GM10847 (cell line): Measurements from ENCODE around the gene ZNF860.

Experiments
- POLR2A ChIP-seq: IDR thresholded peaks from 2 replicates; pipeline ENCODE4 v1.6.1; 2011; ENCODE audit not compliant: insufficient read length; ENCODE audit errors: extremely low read depth

ZNF860 gene

GRCh38 chr3:31955581-31955980 lies 26.0 kb upstream of the ZNF860 start:
- TF ChIP-seq POLR2A = no peak

- TF ChIP-seq POLR2A = no peak
Observed at GRCh38 chr3:31957106-31957505, 24.4 kb upstream of the ZNF860 start.

- no peak for TF ChIP-seq POLR2A
Observed at GRCh38 chr3:31958701-31959152, 22.8 kb upstream of the ZNF860 start.

- no peak for TF ChIP-seq POLR2A
Observed at GRCh38 chr3:31959251-31959650, 22.3 kb upstream of the ZNF860 start.

GRCh38 chr3:31959951-31960792 lies 21.4 kb upstream of the ZNF860 start:
- TF ChIP-seq POLR2A = no peak

GRCh38 chr3:31960793-31961431 lies 20.6 kb upstream of the ZNF860 start:
- no peak for TF ChIP-seq POLR2A

GRCh38 chr3:31962801-31963205 lies 18.7 kb upstream of the ZNF860 start:
- TF ChIP-seq POLR2A = no peak

- TF ChIP-seq POLR2A = no peak
Observed at GRCh38 chr3:31966978-31967591, 14.5 kb upstream of the ZNF860 start.

- no peak for TF ChIP-seq POLR2A
Observed at GRCh38 chr3:31967592-31967991, 14.0 kb upstream of the ZNF860 start.

GRCh38 chr3:31968369-31968926 lies 13.1 kb upstream of the ZNF860 start:
- TF ChIP-seq POLR2A = no peak

- no peak for TF ChIP-seq POLR2A
Observed at GRCh38 chr3:31968927-31969418, 12.6 kb upstream of the ZNF860 start.

GRCh38 chr3:31971607-31972006 lies 9.9 kb upstream of the ZNF860 start:
- no peak for TF ChIP-seq POLR2A

- TF ChIP-seq POLR2A = no peak
Observed at GRCh38 chr3:31973081-31973480, 8.5 kb upstream of the ZNF860 start.

- no peak for TF ChIP-seq POLR2A
Observed at GRCh38 chr3:31973837-31974236, 7.7 kb upstream of the ZNF860 start.

GRCh38 chr3:31974471-31974870 lies 7.1 kb upstream of the ZNF860 start:
- no peak for TF ChIP-seq POLR2A

- no peak for TF ChIP-seq POLR2A
Observed at GRCh38 chr3:31974964-31975363, 6.6 kb upstream of the ZNF860 start.

- no peak for TF ChIP-seq POLR2A
Observed at GRCh38 chr3:31976302-31976701, 5.2 kb upstream of the ZNF860 start.
